ENCODE results near the gene CACNA1E. TPM values are rescaled to one million over a fixed set of nuclear protein-coding genes. Genes with fewer than 3 reads are reported as not detected.
"Not testable (repeated sequence)": the region's sequence is repeated elsewhere in the genome, so short reads cannot be mapped to it uniquely, and the experiment has no call there.

The CACNA1E gene
- total RNA-seq, 3 donors from 2014 or later (not counting 1 experiment from before 2014, with no cell fraction given): 0.40 TPM; not detected in 2

DNA sequence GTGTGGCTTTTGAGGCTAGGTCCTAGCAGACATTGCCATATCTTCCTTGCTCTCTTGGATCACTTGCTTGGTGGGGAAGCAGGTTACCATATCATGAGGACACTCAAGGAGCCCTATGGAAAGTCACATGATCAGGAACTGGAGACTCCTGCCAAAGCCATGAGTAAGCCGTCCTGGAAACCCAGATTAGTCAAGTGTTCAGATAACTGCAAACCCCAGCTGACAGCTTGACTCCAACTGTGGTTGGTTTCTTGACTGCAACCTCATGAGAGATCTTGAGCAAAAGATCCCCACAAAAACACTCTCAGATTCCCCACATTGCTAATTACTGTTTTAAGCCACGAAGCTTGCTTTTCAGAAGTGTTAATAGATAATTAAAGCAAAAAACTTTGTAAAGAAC is 58.6 kb downstream of the CACNA1E start:
- DNase-seq (no peak), ATAC-seq (no peak)
- Mint-ChIP-seq H3K36me3 (no peaks in the 10 kb centered on the region), H3K9me3 (peaks cover 0 to 3% of the 10 kb centered on the region in 2 donors), H3K27me3 (ENCODE audit: low read depth in 2 of 2) (peaks cover 8 to 17% of the 10 kb centered on the region in 2 donors), H3K4me1 (no peaks in the 10 kb centered on the region), H3K4me3 (no peak overlapping the region), H3K27ac (no peak overlapping the region)
- intact Hi-C loops (cut with micrococcal nuclease): no loop called here
- H3K9me3 ChIP-seq (ENCODE audit: control insufficient read depth, insufficient read depth, low read length): no peaks in the 10 kb centered on the region
- H3K4me1 ChIP-seq (ENCODE audit: control insufficient read depth, insufficient read depth, low read length): no peaks in the 10 kb centered on the region
- H3K36me3 ChIP-seq (ENCODE audit: control insufficient read depth, insufficient read depth, low read length): no peaks in the 10 kb centered on the region
- H3K27me3 ChIP-seq (ENCODE audit: control insufficient read depth, insufficient read depth, low read length): no peaks in the 10 kb centered on the region
- H3K4me3 ChIP-seq (ENCODE audit: low read length): no peak overlapping the region
- TF ChIP-seq, protein P1, sequence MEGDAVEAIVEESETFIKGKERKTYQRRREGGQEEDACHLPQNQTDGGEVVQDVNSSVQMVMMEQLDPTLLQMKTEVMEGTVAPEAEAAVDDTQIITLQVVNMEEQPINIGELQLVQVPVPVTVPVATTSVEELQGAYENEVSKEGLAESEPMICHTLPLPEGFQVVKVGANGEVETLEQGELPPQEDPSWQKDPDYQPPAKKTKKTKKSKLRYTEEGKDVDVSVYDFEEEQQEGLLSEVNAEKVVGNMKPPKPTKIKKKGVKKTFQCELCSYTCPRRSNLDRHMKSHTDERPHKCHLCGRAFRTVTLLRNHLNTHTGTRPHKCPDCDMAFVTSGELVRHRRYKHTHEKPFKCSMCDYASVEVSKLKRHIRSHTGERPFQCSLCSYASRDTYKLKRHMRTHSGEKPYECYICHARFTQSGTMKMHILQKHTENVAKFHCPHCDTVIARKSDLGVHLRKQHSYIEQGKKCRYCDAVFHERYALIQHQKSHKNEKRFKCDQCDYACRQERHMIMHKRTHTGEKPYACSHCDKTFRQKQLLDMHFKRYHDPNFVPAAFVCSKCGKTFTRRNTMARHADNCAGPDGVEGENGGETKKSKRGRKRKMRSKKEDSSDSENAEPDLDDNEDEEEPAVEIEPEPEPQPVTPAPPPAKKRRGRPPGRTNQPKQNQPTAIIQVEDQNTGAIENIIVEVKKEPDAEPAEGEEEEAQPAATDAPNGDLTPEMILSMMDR (IDR thresholded peaks at IDR 0.05): no peak
- WGBS (ENCODE audit: insufficient coverage): 89% methylated on average over 1 of the region's 2 CpGs
- no peak overlapping the region for H3K27ac ChIP-seq (ENCODE audit: low read length)

DNA sequence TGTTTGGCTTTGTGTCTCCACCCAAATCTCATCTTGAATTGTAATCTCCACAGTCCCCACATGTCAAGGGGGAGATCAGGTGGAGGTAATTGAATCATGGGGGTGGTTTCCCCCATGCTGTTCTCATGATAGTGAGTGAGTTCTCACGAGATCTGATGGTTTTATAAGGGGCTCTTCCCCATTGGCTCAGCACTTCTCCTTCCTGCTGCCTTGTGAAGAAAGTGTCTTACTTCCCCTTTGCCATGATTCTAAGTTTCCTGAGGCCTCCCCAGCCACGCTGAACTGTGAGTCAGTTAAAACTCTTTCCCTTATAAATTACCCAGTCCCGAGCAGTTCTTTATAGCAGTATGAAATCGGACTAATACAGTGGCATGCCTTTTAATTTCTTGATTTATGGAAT is 59.1 kb downstream of the CACNA1E start:
- H3K4me3 ChIP-seq (ENCODE audit: low read length); H3K27ac ChIP-seq (ENCODE audit: low read length); DNase-seq; H3K27ac Mint-ChIP-seq; H3K9me3 Mint-ChIP-seq; ATAC-seq; H3K4me1 Mint-ChIP-seq; H3K36me3 Mint-ChIP-seq; H3K4me1 ChIP-seq (ENCODE audit: control insufficient read depth, insufficient read depth, low read length); H3K27me3 ChIP-seq (ENCODE audit: control insufficient read depth, insufficient read depth, low read length); intact Hi-C loops (cut with micrococcal nuclease); H3K36me3 ChIP-seq (ENCODE audit: control insufficient read depth, insufficient read depth, low read length); H3K9me3 ChIP-seq (ENCODE audit: control insufficient read depth, insufficient read depth, low read length); H3K4me3 Mint-ChIP-seq: not testable (repeated sequence)
- WGBS (ENCODE audit: insufficient coverage): 41% methylated on average over 3 of the region's 4 CpGs
- H3K27me3 Mint-ChIP-seq (ENCODE audit: low read depth in 2 of 2): peaks cover 9 to 21% of the 10 kb centered on the region in 2 donors

GRCh38 chr1:181545395-181545794 is 62.1 kb downstream of the CACNA1E start:
- TF ChIP-seq, protein P1 (IDR thresholded peaks at IDR 0.05): no peak
- no peaks in the 10 kb centered on the region for H3K4me1 Mint-ChIP-seq
- H3K9me3 ChIP-seq (ENCODE audit: control insufficient read depth, insufficient read depth, low read length): no peaks in the 10 kb centered on the region
- intact Hi-C loops (cut with micrococcal nuclease): no loop called here
- H3K27me3 ChIP-seq (ENCODE audit: control insufficient read depth, insufficient read depth, low read length): no peaks in the 10 kb centered on the region
- no peak overlapping the region for H3K27ac ChIP-seq (ENCODE audit: low read length)
- no peaks in the 10 kb centered on the region for H3K4me1 ChIP-seq (ENCODE audit: control insufficient read depth, insufficient read depth, low read length)
- H3K27me3 Mint-ChIP-seq (ENCODE audit: low read depth in 2 of 2): peaks cover 11 to 17% of the 10 kb centered on the region in 2 donors
- no peak for ATAC-seq
- no peak overlapping the region for H3K4me3 ChIP-seq (ENCODE audit: low read length)
- DNase-seq: no peak
- no peak overlapping the region for H3K27ac Mint-ChIP-seq
- H3K4me3 Mint-ChIP-seq: no peak overlapping the region
- H3K36me3 ChIP-seq (ENCODE audit: control insufficient read depth, insufficient read depth, low read length): no peaks in the 10 kb centered on the region
- H3K9me3 Mint-ChIP-seq: no peaks in the 10 kb centered on the region
- no peaks in the 10 kb centered on the region for H3K36me3 Mint-ChIP-seq
- 19% methylated on average over 4 of the region's 4 CpGs for WGBS (ENCODE audit: insufficient coverage)

DNA sequence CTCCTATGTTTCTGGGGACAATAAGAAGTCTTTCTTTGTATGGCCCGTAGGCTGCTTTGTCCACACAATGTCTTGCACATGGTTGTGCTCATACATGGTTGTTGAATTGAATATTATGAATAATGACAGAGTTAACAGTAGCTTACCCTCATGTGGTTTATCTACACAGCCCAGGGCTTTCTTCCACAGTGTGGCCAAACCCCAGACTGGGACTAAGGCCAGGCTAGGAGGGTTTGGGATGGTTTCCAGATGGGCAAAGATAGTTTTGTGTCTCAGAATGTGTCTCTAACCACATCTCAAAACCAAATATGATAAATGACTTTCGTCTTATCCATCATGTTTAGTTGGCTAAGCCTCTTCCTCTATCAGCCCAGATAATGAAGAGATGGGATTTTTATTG is 65.2 kb downstream of the CACNA1E start:
- Mint-ChIP-seq H3K4me1 (no peaks in the 10 kb centered on the region), H3K4me3 (no peak overlapping the region), H3K36me3 (no peaks in the 10 kb centered on the region), H3K27ac (no peak overlapping the region), H3K27me3 (ENCODE audit: low read depth in 2 of 2) (peaks cover 7 to 17% of the 10 kb centered on the region in 2 donors), H3K9me3 (no peaks in the 10 kb centered on the region)
- TF ChIP-seq, protein P1 (IDR thresholded peaks at IDR 0.05): no peak
- Histone ChIP-seq H3K36me3 (ENCODE audit: control insufficient read depth, insufficient read depth, low read length) (no peaks in the 10 kb centered on the region), H3K4me1 (ENCODE audit: control insufficient read depth, insufficient read depth, low read length) (no peaks in the 10 kb centered on the region), H3K27ac (ENCODE audit: low read length) (no peak overlapping the region), H3K9me3 (ENCODE audit: control insufficient read depth, insufficient read depth, low read length) (no peaks in the 10 kb centered on the region), H3K4me3 (ENCODE audit: low read length) (no peak overlapping the region), H3K27me3 (ENCODE audit: control insufficient read depth, insufficient read depth, low read length) (no peaks in the 10 kb centered on the region)
- DNase-seq (no peak), ATAC-seq (no peak)
- intact Hi-C loops (cut with micrococcal nuclease): no loop called here
- 78% methylated on average over 1 of the region's 2 CpGs for WGBS (ENCODE audit: insufficient coverage)

Measured in natural killer cell (primary cell).